Lower leg skin (tissue), 3 donors: ENCODE results near the gene HS6ST2.

ENCODE experiments used
- CTCF ChIP-seq, 3 donors: fragments of 450-650 bp; IDR thresholded peaks; one replicate each; pipeline ENCODE4 v1.5.1; 2016; ENCODE audit warnings: antibody characterized with exemption in 3 of 3, mild to moderate bottlenecking in 3 of 3, moderate library complexity in 2 of 3
- POLR2A ChIP-seq, 2 donors: fragments of 450-650 bp; IDR thresholded peaks; one replicate each; pipeline ENCODE4 v1.6.1; 2016 to 2017; ENCODE audit warnings: antibody characterized with exemption in 2 of 2, mild to moderate bottlenecking in 1 of 2, moderate library complexity in 1 of 2

GRCh38 chrX:132758759-132759158 is 199.7 kb downstream of the HS6ST2 start:
- TF ChIP-seq POLR2A (IDR thresholded peaks at IDR 0.05) (no peak), CTCF (IDR thresholded peaks at IDR 0.05) (no peak)
